K562 (cell line): Measurements from ENCODE around the gene ATG4D. TPM values are rescaled to one million over a fixed set of nuclear protein-coding genes. Genes with fewer than 3 reads are reported as not detected.
A peak's percentile ranks its signal among the peaks of the same experiment; 100 is the strongest.

Source experiments
- ATAC-seq: fragments of 200-7000 bp; cut with Tn5 transposase; 3 replicates; pipeline ENCODE4 v1.9.1; 2020; ENCODE audit warnings: moderate library complexity
- BruUV-seq: library from RNA; stranded (reverse); fragments of 400-500 nt; replicated peaks from 2 replicates; lab custom pipeline; 2021; lab: Mats Ljungman, UMichigan
- CTCF ChIA-PET: fragments of 300-600 bp; formaldehyde crosslinking; extraction: SDS; loops from one replicate; lab custom pipeline; 2021; ENCODE audit warnings: low intra/inter-chr PET ratio; lab: Yijun Ruan, JAX
- POLR2A ChIA-PET: fragments of 300-600, 350-650 bp; sonication (Branson Sonifier 250); formaldehyde crosslinking; extraction: SDS; loops from one replicate; lab custom pipeline; 2021; ENCODE audit warnings: antibody characterized with exemption, inconsistent platforms; lab: Yijun Ruan, JAX
- DNase-seq, 4 experiments: peaks; one replicate each; pipeline versions ENCODE4 v3.0.0 to v3.0.0-alpha.2; 2011 to 2018; ENCODE audit warnings: low spot score in 3 of 4, mixed read lengths in 3 of 4; ENCODE audit errors: extremely low read depth in 1 of 4
- FAIRE-seq: peaks from 2 replicates; lab custom pipeline; 2011; peaks lifted over from hg19 to GRCh38; lab: Jason Lieb, UNC
- H2AFZ ChIP-seq: 2 replicates; pipeline ENCODE4 v1.6.0; 2011; ENCODE audit warnings: low read depth, low read length, control low read depth, inconsistent platforms
- H3K27ac ChIP-seq: fragments of 200-600 bp; 3 replicates; pipeline ENCODE4 v1.8.0; 2011; ENCODE audit warnings: low read depth, mild to moderate bottlenecking, control low read depth, inconsistent platforms, low read length, moderate library complexity, mixed read lengths; ENCODE audit errors: extremely low read depth
- H3K27me3 ChIP-seq, 2 experiments: fragments of 300-600 bp in 1 of 2; 2 replicates in 1 of 2; 3 replicates in 1 of 2; pipeline versions ENCODE4 v1.6.0 to v1.8.0; 2011; ENCODE audit warnings: inconsistent platforms in 2 of 2, low read length in 2 of 2, mild to moderate bottlenecking in 1 of 2, mixed read lengths in 1 of 2, moderate library complexity in 1 of 2; ENCODE audit not compliant: control insufficient read depth in 2 of 2, insufficient read depth in 2 of 2
- H3K36me3 ChIP-seq: fragments of 300-600 bp; 3 replicates; pipeline ENCODE4 v1.8.0; 2011; ENCODE audit warnings: mild to moderate bottlenecking, low read length, inconsistent platforms; ENCODE audit not compliant: control insufficient read depth, insufficient read depth
- H3K4me1 ChIP-seq, 2 experiments: fragments of 200-600 bp in 1 of 2; replicated peaks in 1 of 2; 2 replicates in 1 of 2; 3 replicates in 1 of 2; pipeline versions ENCODE4 v1.5.1 to v1.8.0; 2011; ENCODE audit warnings: inconsistent platforms in 2 of 2, low read length in 2 of 2, mild to moderate bottlenecking in 1 of 2, mixed read lengths in 1 of 2, moderate library complexity in 1 of 2; ENCODE audit not compliant: control insufficient read depth in 2 of 2, insufficient read depth in 2 of 2
- H3K4me2 ChIP-seq: 2 replicates; pipeline ENCODE4 v1.6.1; 2011; ENCODE audit warnings: low read length, control low read depth, inconsistent platforms, mixed read lengths; ENCODE audit not compliant: insufficient read depth
- H3K4me3 ChIP-seq: fragments of 200-600 bp; sonication (generic), shearing (Covaris generic); 2 replicates; pipeline ENCODE4 v1.5.1; 2016; ENCODE audit warnings: control low read depth, inconsistent platforms
- H3K79me2 ChIP-seq: fragments of 200-600 bp; 3 replicates; pipeline ENCODE4 v1.8.0; 2011; ENCODE audit warnings: low read length, inconsistent platforms; ENCODE audit not compliant: control insufficient read depth, insufficient read depth
- H3K9ac ChIP-seq, 2 experiments: 2 replicates each; pipeline versions ENCODE4 v1.6.0 to v1.6.1; 2011; ENCODE audit warnings: low read depth in 2 of 2, low read length in 2 of 2, control low read depth in 1 of 2, inconsistent platforms in 1 of 2, mild to moderate bottlenecking in 1 of 2, mixed read lengths in 1 of 2; ENCODE audit not compliant: insufficient read depth in 1 of 2
- H3K9me1 ChIP-seq: one replicate; pipeline ENCODE4 v1.6.0; 2011; ENCODE audit warnings: inconsistent platforms, mild to moderate bottlenecking, low read length, moderate library complexity; ENCODE audit not compliant: control insufficient read depth, insufficient read depth
- H3K9me3 ChIP-seq: replicated peaks from 2 replicates; pipeline ENCODE4 v1.5.1; 2011; ENCODE audit warnings: low read depth, low read length, inconsistent platforms; ENCODE audit not compliant: control insufficient read depth, insufficient read depth
- H4K20me1 ChIP-seq: replicated peaks from 2 replicates; pipeline ENCODE4 v1.6.1; 2011; ENCODE audit warnings: low read length, inconsistent platforms, mixed read lengths; ENCODE audit not compliant: control insufficient read depth, insufficient read depth
- EP300 ChIP-seq: IDR thresholded peaks from 2 replicates; pipeline ENCODE4 v1.6.1; 2012; ENCODE audit warnings: low read length, improper control_type of control experiment
- KAT2B ChIP-seq: IDR thresholded peaks from one replicate; pipeline ENCODE4 v1.6.1; 2012; ENCODE audit warnings: low read depth, mild to moderate bottlenecking, control low read depth, inconsistent platforms, low read length, moderate library complexity
- NFRKB ChIP-seq: fragments of 450-650 bp; IDR thresholded peaks from 2 replicates; pipeline ENCODE4 v1.6.1; 2016; ENCODE audit warnings: low read depth
- NKRF ChIP-seq: fragments of 450-650 bp; IDR thresholded peaks from 2 replicates; pipeline ENCODE4 v1.6.1; 2016; ENCODE audit warnings: borderline replicate concordance
- NR2F6 ChIP-seq: fragments of 450-650 bp; formaldehyde crosslinking; IDR thresholded peaks from 2 replicates; pipeline ENCODE4 v1.4.0; 2020; ENCODE audit warnings: mild to moderate bottlenecking
- POU5F1 ChIP-seq: fragments of 150-350 bp; IDR thresholded peaks from 2 replicates; pipeline ENCODE4 v1.6.1; 2014; ENCODE audit warnings: borderline replicate concordance, low read length, low read depth, mild to moderate bottlenecking; ENCODE audit not compliant: partially characterized antibody
- PYGO2 ChIP-seq: fragments of 450-650 bp; IDR thresholded peaks from 2 replicates; pipeline ENCODE4 v1.6.1; 2016; ENCODE audit warnings: mild to moderate bottlenecking, missing genetic modification characterization, moderate library complexity, missing compliant biosample characterization
- RBBP5 ChIP-seq: fragments of 200-600 bp; sonication (generic); IDR thresholded peaks from 2 replicates; pipeline ENCODE4 v1.6.1; 2012; ENCODE audit warnings: borderline replicate concordance, mild to moderate bottlenecking, low read length, control low read depth, inconsistent platforms; ENCODE audit not compliant: insufficient read depth, poor library complexity, severe bottlenecking
- SAFB2 ChIP-seq: fragments of 200-400 bp; formaldehyde crosslinking; IDR thresholded peaks from 2 replicates; pipeline ENCODE4 v1.6.1; 2018; ENCODE audit warnings: borderline replicate concordance, low read length, low read depth, moderate library complexity; ENCODE audit not compliant: severe bottlenecking
- SETDB1 ChIP-seq: IDR thresholded peaks from one replicate; pipeline ENCODE4 v1.6.1; 2012; ENCODE audit warnings: low read length, control low read depth, inconsistent platforms
- TFAM ChIP-seq: fragments of 250-450 bp; sonication (Bioruptor Pico); conservative IDR thresholded peaks from 2 replicates; pipeline ENCODE4 v1.5.0; 2021; ENCODE audit warnings: mild to moderate bottlenecking, moderate library complexity
- ZNF224 ChIP-seq: sonication (generic); formaldehyde crosslinking; IDR thresholded peaks from 2 replicates; pipeline ENCODE4 v1.8.0; 2022; ENCODE audit warnings: mild to moderate bottlenecking, missing genetic modification reagents
- ZNF253 ChIP-seq: fragments of 250-450 bp; sonication (Bioruptor Pico); conservative IDR thresholded peaks from 2 replicates; pipeline ENCODE4 v1.6.1; 2021; ENCODE audit warnings: mild to moderate bottlenecking
- ZNF431 ChIP-seq: sonication (generic); formaldehyde crosslinking; IDR thresholded peaks from 2 replicates; pipeline ENCODE4 v1.8.0; 2022; ENCODE audit warnings: mild to moderate bottlenecking, missing genetic modification reagents
- ZNF444 ChIP-seq: fragments of 250-450 bp; sonication (Bioruptor Pico); IDR thresholded peaks from 2 replicates; pipeline ENCODE4 v1.4.0; 2020; ENCODE audit warnings: mild to moderate bottlenecking, moderate library complexity
- ZNF512 ChIP-seq: IDR thresholded peaks from 2 replicates; pipeline ENCODE4 v1.6.1; 2016; ENCODE audit warnings: missing genetic modification characterization, missing compliant biosample characterization
- ZNF57 ChIP-seq: fragments of 450-650 bp; formaldehyde crosslinking; IDR thresholded peaks from 2 replicates; pipeline ENCODE4 v1.4.0; 2020; ENCODE audit warnings: mild to moderate bottlenecking, moderate library complexity
- ZNF589 ChIP-seq: fragments of 200-800 bp; sonication (Bioruptor generic); IDR thresholded peaks from 2 replicates; pipeline ENCODE4 v1.6.1; 2016; ENCODE audit warnings: low read depth, missing genetic modification characterization, missing compliant biosample characterization
- ZNF77 ChIP-seq: fragments of 250-450 bp; sonication (Bioruptor Pico); IDR thresholded peaks from 2 replicates; pipeline ENCODE4 v1.5.0; 2020
- WGBS: fragments of 100-300 bp; shearing (Covaris generic); methylation state at CpG from one replicate; pipeline ENCODE4 v1.1.6; 2016; ENCODE audit warnings: low coverage, mixed read lengths; ENCODE audit not compliant: insufficient coverage; ENCODE audit errors: missing lambda C conversion rate; 5-methylcytosine and 5-hydroxymethylcytosine counted together
- in situ Hi-C: fragments of 300-500 bp; cut with MboI; formaldehyde crosslinking; loops from 4 replicates; pipeline ENCODE4 v1.15.0; 2018; ENCODE audit warnings: inconsistent platforms, mixed read lengths
- intact Hi-C: fragments of 100-400 bp; cut with micrococcal nuclease; formaldehyde crosslinking; loops from 2 replicates; pipeline ENCODE4 v1.14.2; 2022
- polyA plus RNA-seq, 8 experiments: library from polyadenylated mRNA; depleted of rRNA in 4 of 8; stranded (reverse) in 5 of 8; unstranded in 3 of 8; fragments of >200 nt; fragmentation: Nextera tagmentation in 2 of 8; fragmentation: Illumina TruSeq in 1 of 8; extraction: Ambion mirVana in 2 of 8; extraction: Trizol in 1 of 8; gene quantifications; 2 replicates each; pipeline versions ENCODE4 v1.2.1 to v1.2.3, GENCODE V29; 2011 to 2014; ENCODE audit warnings: inconsistent platforms in 1 of 8, missing spikeins in 1 of 8
- total RNA-seq, 7 experiments: library from RNA; depleted of rRNA in 6 of 7; stranded (reverse); fragments of >200 nt in 6 of 7; fragmentation: Illumina TruSeq in 2 of 7; extraction: Trizol in 2 of 7; gene quantifications; 2 replicates each; pipeline versions ENCODE4 v1.2.1 to v1.2.3, GENCODE V29; 2011 to 2021; ENCODE audit warnings: low replicate concordance in 1 of 7

The ATG4D gene
- total and polyA plus RNA-seq, 9 of the 15 experiments (the other 6 are each of a cell fraction or from before 2014, with no cell fraction given) = 0.51 to 66.1 (median 22.9) TPM

- Histone ChIP-seq H3K4me3 (peak within 1 kb of the TSS; percentile 74), H3K9ac (peak within 1 kb of the TSS; percentile 99), H3K9me1 (no peaks in the 10 kb centered on the region), H2AFZ (peak within 1 kb of the TSS; percentile 84), H3K79me2 (peaks cover 53% of the 10 kb centered on the region), H3K27me3 (no peaks in the 10 kb centered on the region), H3K9me3 (no peaks in the 10 kb centered on the region), H3K4me1 (peaks cover 3 to 44% of the 10 kb centered on the region in 2 experiments; a peak in 4 of 5 replicates), H4K20me1 (peaks cover 3% of the 10 kb centered on the region; the same call in 1 of the 2 replicates), H3K27ac (peak within 1 kb of the TSS; percentile 96), H3K4me2 (peak within 1 kb of the TSS; percentile 88), H3K36me3 (peaks cover 27% of the 10 kb centered on the region)
- CTCF ChIA-PET = interaction anchor here (0.6 kb wide), 1 partner anchor 92 kb away, joined by 8 read pairs; no protein-coding TSS in a partner anchor
- DNase-seq (peak; percentile 71 to 85 (median 79)), FAIRE-seq (peak; percentile 61), ATAC-seq (peak; percentile 63)
- TSS peak; percentile 87 for BruUV-seq
- intact Hi-C loops = no loop called here
- 3% methylated on average over 37 of the region's 73 CpGs for WGBS
- in situ Hi-C loops = no loop called here
- POLR2A ChIA-PET = interaction anchor here (0.6 to 1.5 kb wide), 7 partner anchors 9 to 484 kb away, joined by 3 to 6 read pairs (median 3); partner anchors contain the start of gene QTRT1
- TF ChIP-seq ZNF57 (CRISPR knock-in tag) (no peak), ZNF253 (CRISPR knock-in tag) (no peak), RBBP5 (peak; percentile 56), ZNF444 (CRISPR knock-in tag) (no peak), SAFB2 (no peak), TFAM (CRISPR knock-in tag) (no peak), ZNF224 (CRISPR knock-in tag) (no peak; the same call in 1 of the 2 replicates), ZNF512 (tag) (peak; percentile 52), EP300 (no peak), POU5F1 (no peak), NKRF (no peak), ZNF431 (CRISPR knock-in tag) (0 out of 2 replicates have a peak, but pooled peaks have one; percentile 27), NR2F6 (CRISPR knock-in tag) (no peak), ZNF589 (peak; percentile 3; the same call in 1 of the 2 replicates), KAT2B (no peak), NFRKB (peak; percentile 88), SETDB1 (no peak), PYGO2 (tag) (no peak), ZNF77 (CRISPR knock-in tag) (no peak)
Observed at GRCh38 chr19:10503002-10503789, 40.5 kb upstream of the ATG4D start, which contains the start of gene KEAP1. Gene KEAP1, minus strand, starts transcription at chr19:10503356. Its CDS starts 3,323 bp downstream, at chr19:10500033.
